CD4-positive, CD25-positive, alpha-beta regulatory T cell (primary cell): ENCODE measurements around the gene SPON1. TPM values are rescaled to one million over a fixed set of nuclear protein-coding genes. Genes with fewer than 3 reads are reported as not detected.

ENCODE experiments used
- ATAC-seq, 2 donors: fragments of 150-1000 bp; cut with Tn5 transposase; one replicate each; pipeline ENCODE4 v1.10.0; 2021; ENCODE audit warnings: low read depth in 2 of 2, moderate number of reproducible peaks in 2 of 2, moderate library complexity in 1 of 2
- DNase-seq, 3 donors: peaks; one replicate each; pipeline versions ENCODE4 v3.0.0 to v3.0.0-alpha.2; 2012 to 2022; ENCODE audit warnings: mixed read lengths in 1 of 3
- H3K27ac ChIP-seq: one replicate; pipeline ENCODE4 v1.7.0; 2013; ENCODE audit warnings: mild to moderate bottlenecking, low read length; ENCODE audit not compliant: insufficient read depth, poor library complexity, severe bottlenecking
- H3K27me3 ChIP-seq: one replicate; pipeline ENCODE4 v1.7.0; 2013; ENCODE audit warnings: low read length; ENCODE audit not compliant: control insufficient read depth, insufficient read depth
- H3K36me3 ChIP-seq: one replicate; pipeline ENCODE4 v1.7.0; 2013; ENCODE audit warnings: mild to moderate bottlenecking, low read length, moderate library complexity; ENCODE audit not compliant: control insufficient read depth, insufficient read depth
- H3K4me1 ChIP-seq: 2 replicates; pipeline ENCODE4 v1.7.0; 2013; ENCODE audit warnings: mild to moderate bottlenecking, low read length; ENCODE audit not compliant: insufficient read depth, control insufficient read depth, poor library complexity, severe bottlenecking
- H3K4me3 ChIP-seq: one replicate; pipeline ENCODE4 v1.7.0; 2013; ENCODE audit warnings: low read depth, mild to moderate bottlenecking, low read length, moderate library complexity
- H3K9me3 ChIP-seq, 2 experiments: 1 replicate in 1 of 2; 2 replicates in 1 of 2; pipeline ENCODE4 v1.7.0; 2013; ENCODE audit warnings: low read length in 2 of 2, mild to moderate bottlenecking in 1 of 2, moderate library complexity in 1 of 2; ENCODE audit not compliant: control insufficient read depth in 2 of 2
- H3K27ac Mint-ChIP-seq, 3 donors: one replicate each; pipeline ENCODE4 v1.8.0; 2020 to 2022; ENCODE audit warnings: mild to moderate bottlenecking in 3 of 3, mixed read lengths in 3 of 3, moderate library complexity in 2 of 3
- H3K27me3 Mint-ChIP-seq: one replicate; pipeline ENCODE4 v1.8.0; 2022; ENCODE audit warnings: mild to moderate bottlenecking, mixed read lengths
- H3K36me3 Mint-ChIP-seq: one replicate; pipeline ENCODE4 v1.8.0; 2020; ENCODE audit warnings: mixed read lengths
- H3K4me1 Mint-ChIP-seq, 4 donors: one replicate each; pipeline ENCODE4 v1.8.0; 2020 to 2022; ENCODE audit warnings: mixed read lengths in 4 of 4, mild to moderate bottlenecking in 1 of 4
- H3K4me3 Mint-ChIP-seq, 4 donors: one replicate each; pipeline ENCODE4 v1.8.0; 2020 to 2022; ENCODE audit warnings: mild to moderate bottlenecking in 4 of 4, mixed read lengths in 4 of 4, moderate library complexity in 3 of 4
- H3K9me3 Mint-ChIP-seq, 7 donors: one replicate each; pipeline ENCODE4 v1.8.0; 2020 to 2022; ENCODE audit warnings: mixed read lengths in 7 of 7, mild to moderate bottlenecking in 3 of 7, moderate library complexity in 2 of 7
- polyA plus RNA-seq, 4 donors: library from polyadenylated mRNA; unstranded; fragments of 300-500 nt; fragmentation: Illumina TruSeq; gene quantifications; one replicate each; pipeline ENCODE4 v1.2.3, GENCODE V29; 2021
- total RNA-seq: library from RNA; stranded (reverse); gene quantifications from one replicate; pipeline ENCODE4 v1.2.3, GENCODE V29; 2022

The SPON1 gene
- total and polyA plus RNA-seq, 5 donors from 2014 or later: 0.45 to 1.2 (median 0.86) TPM

- no peaks in the 10 kb centered on the region for H3K36me3 Mint-ChIP-seq
- no peak overlapping the region for H3K4me3 Mint-ChIP-seq
- ATAC-seq: no peak
Measured at GRCh38 chr11:14228356-14228755, 265.8 kb downstream of the SPON1 start.

GRCh38 chr11:14229472-14229871, 266.9 kb downstream of the SPON1 start:
- Mint-ChIP-seq H3K4me3 (no peak overlapping the region), H3K27ac (no peak overlapping the region), H3K9me3 (peaks cover 0 to 3% (median 0%) of the 10 kb centered on the region in 7 donors), H3K4me1 (peaks cover 0 to 5% (median 1%) of the 10 kb centered on the region in 4 donors), H3K36me3 (no peaks in the 10 kb centered on the region), H3K27me3 (no peaks in the 10 kb centered on the region)
- no peaks in the 10 kb centered on the region for H3K9me3 ChIP-seq
- no peak overlapping the region for H3K4me3 ChIP-seq
- ATAC-seq: no peak
- H3K36me3 ChIP-seq: no peaks in the 10 kb centered on the region
- no peak for DNase-seq
- no peaks in the 10 kb centered on the region for H3K27me3 ChIP-seq
- peaks cover 3% of the 10 kb centered on the region for H3K4me1 ChIP-seq
- no peak overlapping the region for H3K27ac ChIP-seq

More at GRCh38 chr11:14228356-14228755, 265.8 kb downstream of the SPON1 start:
- Histone ChIP-seq H3K9me3 (no peaks in the 10 kb centered on the region), H3K27ac (no peak overlapping the region), H3K27me3 (no peaks in the 10 kb centered on the region), H3K4me3 (no peak overlapping the region), H3K4me1 (peaks cover 11% of the 10 kb centered on the region), H3K36me3 (no peaks in the 10 kb centered on the region)
- Mint-ChIP-seq H3K9me3 (peaks cover 0 to 3% (median 0%) of the 10 kb centered on the region in 7 donors), H3K4me1 (peaks cover 5 to 13% (median 7%) of the 10 kb centered on the region in 4 donors), H3K27me3 (no peaks in the 10 kb centered on the region), H3K27ac (peak overlapping the region in 1 of 3 donors; percentile 70)
- no peak for DNase-seq

- Histone ChIP-seq H3K4me1 (no peaks in the 10 kb centered on the region), H3K36me3 (no peaks in the 10 kb centered on the region), H3K9me3 (no peaks in the 10 kb centered on the region), H3K27me3 (no peaks in the 10 kb centered on the region), H3K4me3 (no peak overlapping the region), H3K27ac (no peak overlapping the region)
- Mint-ChIP-seq H3K27me3 (no peaks in the 10 kb centered on the region), H3K4me3 (no peak overlapping the region), H3K4me1 (no peaks in the 10 kb centered on the region), H3K36me3 (no peaks in the 10 kb centered on the region), H3K27ac (no peak overlapping the region), H3K9me3 (peaks cover 0 to 3% (median 0%) of the 10 kb centered on the region in 7 donors)
- ATAC-seq (no peak), DNase-seq (no peak)
Measured at GRCh38 chr11:14230407-14230806, 267.9 kb downstream of the SPON1 start.

GRCh38 chr11:14232652-14233051, 270.1 kb downstream of the SPON1 start:
- no peak for DNase-seq
- Histone ChIP-seq H3K27ac (no peak overlapping the region), H3K9me3 (no peaks in the 10 kb centered on the region), H3K27me3 (no peaks in the 10 kb centered on the region), H3K4me1 (no peaks in the 10 kb centered on the region), H3K36me3 (no peaks in the 10 kb centered on the region), H3K4me3 (no peak overlapping the region)
- Mint-ChIP-seq H3K27ac (peak overlapping the region in 2 of 3 donors; percentile 32 to 52), H3K4me1 (peaks cover 0 to 19% (median 9%) of the 10 kb centered on the region in 4 donors), H3K9me3 (peaks cover 0 to under 1% (median 0%) of the 10 kb centered on the region in 7 donors), H3K36me3 (no peaks in the 10 kb centered on the region), H3K27me3 (no peaks in the 10 kb centered on the region), H3K4me3 (no peak overlapping the region)
- ATAC-seq: no peak

- ATAC-seq: no peak
- Mint-ChIP-seq H3K27ac (no peak overlapping the region), H3K36me3 (no peaks in the 10 kb centered on the region), H3K4me3 (no peak overlapping the region), H3K9me3 (no peaks in the 10 kb centered on the region), H3K4me1 (peaks cover 0 to 23% (median 9%) of the 10 kb centered on the region in 4 donors), H3K27me3 (no peaks in the 10 kb centered on the region)
- no peak for DNase-seq
- H3K4me1 ChIP-seq: no peaks in the 10 kb centered on the region
- H3K27ac ChIP-seq: no peak overlapping the region
- H3K9me3 ChIP-seq: no peaks in the 10 kb centered on the region
- no peak overlapping the region for H3K4me3 ChIP-seq
- H3K27me3 ChIP-seq: no peaks in the 10 kb centered on the region
- H3K36me3 ChIP-seq: no peaks in the 10 kb centered on the region
Measured at GRCh38 chr11:14234446-14234845, 271.9 kb downstream of the SPON1 start.

- Mint-ChIP-seq H3K4me1 (peaks cover under 1 to 23% (median 9%) of the 10 kb centered on the region in 4 donors), H3K27ac (no peak overlapping the region), H3K9me3 (no peaks in the 10 kb centered on the region), H3K27me3 (no peaks in the 10 kb centered on the region), H3K36me3 (no peaks in the 10 kb centered on the region), H3K4me3 (no peak overlapping the region)
- DNase-seq (no peak), ATAC-seq (no peak)
- Histone ChIP-seq H3K36me3 (no peaks in the 10 kb centered on the region), H3K27ac (no peak overlapping the region), H3K27me3 (no peaks in the 10 kb centered on the region), H3K4me3 (no peak overlapping the region), H3K4me1 (no peaks in the 10 kb centered on the region), H3K9me3 (no peaks in the 10 kb centered on the region)
Measured at GRCh38 chr11:14235701-14236100, 273.2 kb downstream of the SPON1 start.

GRCh38 chr11:14237444-14237961, 275.0 kb downstream of the SPON1 start:
- no peaks in the 10 kb centered on the region for H3K4me1 ChIP-seq
- Mint-ChIP-seq H3K9me3 (no peaks in the 10 kb centered on the region), H3K27me3 (no peaks in the 10 kb centered on the region), H3K36me3 (no peaks in the 10 kb centered on the region), H3K4me3 (no peak overlapping the region), H3K27ac (peak overlapping the region in 1 of 3 donors; percentile 28), H3K4me1 (peaks cover 4 to 23% (median 11%) of the 10 kb centered on the region in 4 donors)
- H3K27ac ChIP-seq: no peak overlapping the region
- H3K27me3 ChIP-seq: no peaks in the 10 kb centered on the region
- no peaks in the 10 kb centered on the region for H3K36me3 ChIP-seq
- H3K9me3 ChIP-seq: no peaks in the 10 kb centered on the region
- ATAC-seq (peak; percentile 60 to 63), DNase-seq (peak in 1 of 3 donors; percentile 40)
- H3K4me3 ChIP-seq: no peak overlapping the region

- DNase-seq (no peak), ATAC-seq (no peak)
- H3K4me3 ChIP-seq: no peak overlapping the region
- no peaks in the 10 kb centered on the region for H3K27me3 Mint-ChIP-seq
- H3K36me3 Mint-ChIP-seq: no peaks in the 10 kb centered on the region
- H3K27ac Mint-ChIP-seq: no peak overlapping the region
- H3K9me3 ChIP-seq: no peaks in the 10 kb centered on the region
- H3K4me1 ChIP-seq: no peaks in the 10 kb centered on the region
- H3K27ac ChIP-seq: no peak overlapping the region
- H3K9me3 Mint-ChIP-seq: no peaks in the 10 kb centered on the region
- no peak overlapping the region for H3K4me3 Mint-ChIP-seq
- H3K27me3 ChIP-seq: no peaks in the 10 kb centered on the region
- no peaks in the 10 kb centered on the region for H3K36me3 ChIP-seq
- peaks cover 4 to 23% (median 11%) of the 10 kb centered on the region in 4 donors for H3K4me1 Mint-ChIP-seq
Measured at GRCh38 chr11:14240221-14240620, 277.7 kb downstream of the SPON1 start.
